Measurements from ENCODE around the gene PLA2G6.

Gene PLA2G6

GRCh38 chr22:38171927-38172831 is 9.5 kb downstream of the PLA2G6 start:
- no peak overlapping the region for H3K4me3 ChIP-seq (ENCODE audit: low read depth, low read length)
- TF ChIP-seq CTCF (IDR thresholded peaks at IDR 0.05; ENCODE audit: control insufficient read depth, extremely low read depth, insufficient read depth), result no peak
- DNase-seq (ENCODE audit: low read depth), result no peak

- no peak for TF ChIP-seq CTCF (IDR thresholded peaks at IDR 0.05; ENCODE audit: control insufficient read depth, extremely low read depth, insufficient read depth)
- no peak for DNase-seq (ENCODE audit: low read depth)
- H3K4me3 ChIP-seq (ENCODE audit: low read depth, low read length), result no peak overlapping the region
Observed at GRCh38 chr22:38170469-38170868, 11.2 kb downstream of the PLA2G6 start.

GRCh38 chr22:38169116-38169515 is 12.5 kb downstream of the PLA2G6 start:
- TF ChIP-seq CTCF (IDR thresholded peaks at IDR 0.05; ENCODE audit: control insufficient read depth, extremely low read depth, insufficient read depth), result no peak
- DNase-seq (ENCODE audit: low read depth), result no peak

GRCh38 chr22:38167988-38168407 is 13.6 kb downstream of the PLA2G6 start:
- TF ChIP-seq CTCF (IDR thresholded peaks at IDR 0.05; ENCODE audit: control insufficient read depth, extremely low read depth, insufficient read depth), result peak; percentile 10; the same call in 1 of the 2 replicates
- peak; percentile 80 for DNase-seq (ENCODE audit: low read depth)

More at GRCh38 chr22:38169116-38169515, 12.5 kb downstream of the PLA2G6 start:
- H3K4me3 ChIP-seq (ENCODE audit: low read depth, low read length), result no peak overlapping the region

DNA sequence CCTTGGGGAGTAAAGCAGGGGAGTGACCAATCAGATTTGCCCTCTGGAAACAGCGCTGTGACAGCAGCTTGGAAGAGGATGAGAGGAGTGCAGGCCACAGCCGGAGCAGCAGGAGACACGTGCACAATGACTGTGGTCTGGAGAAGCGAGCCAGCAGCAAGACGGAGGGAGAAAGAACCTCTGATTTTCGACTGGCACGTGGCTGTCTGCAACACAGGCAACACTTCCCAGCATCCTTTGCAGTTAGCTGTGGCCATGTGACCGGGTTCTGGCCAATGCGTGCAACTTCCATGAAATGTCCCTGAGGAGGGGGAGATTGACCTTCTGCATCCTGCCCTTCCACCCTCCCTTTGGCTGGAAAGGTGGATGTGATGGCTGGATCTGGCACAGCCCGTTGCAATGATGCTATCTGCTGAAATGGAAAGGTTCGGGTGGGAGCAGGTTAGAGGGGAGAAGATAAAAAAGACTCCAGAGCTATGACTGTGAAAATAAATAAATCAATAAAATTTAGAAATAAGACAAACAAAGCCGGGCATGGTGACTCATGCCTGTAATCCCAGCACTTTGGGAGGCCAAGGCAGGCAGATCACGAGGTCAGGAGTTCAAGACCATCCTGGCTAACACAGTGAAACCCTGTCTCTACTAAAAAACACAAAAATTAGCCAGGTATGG is 15.6 kb downstream of the PLA2G6 start:
- no peak for DNase-seq (ENCODE audit: low read depth)
- H3K4me3 ChIP-seq (ENCODE audit: low read depth, low read length), result no peak overlapping the region
- no peak for TF ChIP-seq CTCF (IDR thresholded peaks at IDR 0.05; ENCODE audit: control insufficient read depth, extremely low read depth, insufficient read depth)

More at GRCh38 chr22:38167988-38168407, 13.6 kb downstream of the PLA2G6 start:
- no peak overlapping the region for H3K4me3 ChIP-seq (ENCODE audit: low read depth, low read length)

DNA sequence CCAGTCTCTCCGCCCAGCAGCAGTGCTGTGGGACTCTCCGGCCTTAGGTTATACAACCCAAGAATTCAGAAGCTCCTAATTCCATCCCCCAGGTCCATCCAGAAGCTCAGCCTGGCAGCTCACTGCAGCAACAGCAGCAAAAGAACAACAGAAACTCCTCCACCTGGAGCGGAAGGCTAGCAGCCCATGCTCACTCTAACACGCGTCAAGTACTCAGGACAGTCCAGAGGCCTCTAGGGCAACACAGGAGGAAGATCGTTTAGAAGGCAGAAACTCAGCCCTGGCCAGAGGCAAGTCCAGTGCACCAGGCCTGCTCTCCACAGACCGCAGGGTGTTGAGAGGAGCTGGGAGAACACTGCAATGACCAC is 17.1 kb downstream of the PLA2G6 start:
- TF ChIP-seq CTCF (IDR thresholded peaks at IDR 0.05; ENCODE audit: control insufficient read depth, extremely low read depth, insufficient read depth), result no peak
- DNase-seq (ENCODE audit: low read depth), result no peak
- H3K4me3 ChIP-seq (ENCODE audit: low read depth, low read length), result no peak overlapping the region
